RPMI7951 (cell line): ENCODE results near the gene PRR3. TPM values are rescaled to one million over a fixed set of nuclear protein-coding genes. Genes with fewer than 3 reads are reported as not detected.
A peak's percentile ranks its signal among the peaks of the same experiment; 100 is the strongest.

Experiments used
- DNase-seq: peaks from one replicate; pipeline ENCODE4 v3.0.0-alpha.2; 2012; ENCODE audit warnings: low read depth
- total RNA-seq: library from RNA; depleted of rRNA; stranded (reverse); fragments of >200 nt; shearing (Covaris generic); gene quantifications from 2 replicates; pipeline ENCODE4 v1.2.3, GENCODE V29; 2014

PRR3 gene
- total RNA-seq, 1 experiment from 2014 or later: 9.6 TPM

- DNase-seq: no peak
Measured at GRCh38 chr6:30570740-30571074, 13.6 kb downstream of the PRR3 start.

GRCh38 chr6:30571075-30571761, 14.1 kb downstream of the PRR3 start, which contains the start of gene ABCF1:
Gene ABCF1 (plus strand): TSS chr6:30571442. CDS start chr6:30571488, 46 bp downstream.
- DNase-seq: peak; percentile 94

GRCh38 chr6:30571762-30572082, 14.6 kb downstream of the PRR3 start:
- DNase-seq: no peak

GRCh38 chr6:30572148-30572547, 15.1 kb downstream of the PRR3 start:
- DNase-seq: no peak

GRCh38 chr6:30573113-30573512, 16.0 kb downstream of the PRR3 start:
- DNase-seq: no peak

GRCh38 chr6:30578051-30578450, 21.0 kb downstream of the PRR3 start:
- DNase-seq: no peak

GRCh38 chr6:30583921-30584320, 26.8 kb downstream of the PRR3 start:
- no peak for DNase-seq

GRCh38 chr6:30589754-30590358, 32.8 kb downstream of the PRR3 start:
- DNase-seq: no peak

GRCh38 chr6:30590509-30590908, 33.4 kb downstream of the PRR3 start:
- no peak for DNase-seq

GRCh38 chr6:30591008-30591407, 33.9 kb downstream of the PRR3 start:
- DNase-seq: peak; percentile 57

GRCh38 chr6:30592287-30592686, 35.2 kb downstream of the PRR3 start:
- no peak for DNase-seq

GRCh38 chr6:30597315-30598144, 40.4 kb downstream of the PRR3 start:
- DNase-seq: peak; percentile 77

- no peak for DNase-seq
Measured at GRCh38 chr6:30598912-30599624, 42.0 kb downstream of the PRR3 start.

GRCh38 chr6:30599625-30600324, 42.7 kb downstream of the PRR3 start:
- no peak for DNase-seq

GRCh38 chr6:30600451-30600961, 43.4 kb downstream of the PRR3 start:
- DNase-seq: no peak

- DNase-seq: no peak
Measured at GRCh38 chr6:30601436-30601814, 44.3 kb downstream of the PRR3 start.

GRCh38 chr6:30601815-30602641, 44.9 kb downstream of the PRR3 start:
- no peak for DNase-seq

- DNase-seq: no peak
Measured at GRCh38 chr6:30603961-30604360, 46.9 kb downstream of the PRR3 start.

GRCh38 chr6:30610065-30610464, 53.0 kb downstream of the PRR3 start:
- DNase-seq: no peak

GRCh38 chr6:30611150-30611855, 54.2 kb downstream of the PRR3 start:
- no peak for DNase-seq
